Heart left ventricle (tissue), 16 donors: Measurements from ENCODE around the gene MLLT3. TPM values are rescaled to one million over a fixed set of nuclear protein-coding genes. Genes with fewer than 3 reads are reported as not detected.

Experiments used
- ATAC-seq, 4 donors: fragments of 200-7000 bp; cut with Tn5 transposase; one replicate each; pipeline ENCODE4 v1.9.1; 2020 to 2022; ENCODE audit warnings: moderate library complexity in 4 of 4, mild to moderate bottlenecking in 3 of 4, moderate number of reproducible peaks in 1 of 4
- DNase-seq, 5 donors: peaks; one replicate each; pipeline ENCODE4 v3.0.0-alpha.2; 2020
- H3K27ac ChIP-seq, 12 donors: fragments of 200-600 bp; sonication (generic) in 4 of 12; one replicate each; pipeline versions ENCODE4 v1.5.0 to v1.8.0; 2016 to 2022; ENCODE audit warnings: mild to moderate bottlenecking in 2 of 12
- H3K27me3 ChIP-seq, 9 donors: fragments of 200-600 bp; sonication (generic) in 2 of 9; one replicate each; pipeline versions ENCODE4 v1.5.1 to v1.8.0; 2016 to 2022; ENCODE audit warnings: mild to moderate bottlenecking in 3 of 9
- H3K36me3 ChIP-seq, 9 donors: fragments of 200-600 bp; sonication (generic) in 2 of 9; one replicate each; pipeline versions ENCODE4 v1.5.0 to v1.8.0; 2018 to 2022; ENCODE audit warnings: mild to moderate bottlenecking in 2 of 9
- H3K4me1 ChIP-seq, 12 donors: fragments of 200-600 bp; sonication (generic) in 4 of 12; one replicate each; pipeline versions ENCODE4 v1.5.0 to v1.8.0; 2016 to 2022; ENCODE audit warnings: mild to moderate bottlenecking in 3 of 12
- H3K4me3 ChIP-seq, 12 donors: fragments of 200-600 bp; sonication (generic) in 4 of 12; one replicate each; pipeline versions ENCODE4 v1.5.0 to v1.8.0; 2017 to 2022; ENCODE audit warnings: mild to moderate bottlenecking in 9 of 12, moderate library complexity in 4 of 12
- H3K9me3 ChIP-seq, 12 donors: fragments of 200-600 bp; sonication (generic) in 4 of 12; one replicate each; pipeline versions ENCODE4 v1.5.0 to v1.8.0; 2016 to 2022; ENCODE audit warnings: mild to moderate bottlenecking in 1 of 12
- CTCF ChIP-seq, 12 donors: fragments of 200-600 bp; sonication (generic) in 4 of 12; IDR thresholded peaks; one replicate each; pipeline versions ENCODE4 v1.5.0 to v1.8.0; 2018 to 2022; ENCODE audit warnings: antibody characterized with exemption in 12 of 12, mild to moderate bottlenecking in 5 of 12
- POLR2A ChIP-seq, 2 donors: fragments of 450-650 bp; IDR thresholded peaks; one replicate each; pipeline ENCODE4 v1.6.1; 2017; ENCODE audit warnings: antibody characterized with exemption in 2 of 2, mild to moderate bottlenecking in 2 of 2, moderate library complexity in 2 of 2
- WGBS, 4 donors: extraction: QIAGEN DNeasy Blood & Tissue Kit in 2 of 4; methylation state at CpG; one replicate each; pipeline versions ENCODE4 v1.1.5 to v1.1.7; 2013 to 2018; 5-methylcytosine and 5-hydroxymethylcytosine counted together
- intact Hi-C, 10 donors: fragments of 100-400 bp; cut with DNase I; formaldehyde crosslinking; loops; one replicate each; pipeline versions ENCODE4 v1.11.1 to v1.14.2; 2022
- polyA plus RNA-seq, 2 donors: library from polyadenylated mRNA; stranded (reverse); fragments of 200-250 nt; gene quantifications; one replicate each; pipeline ENCODE4 v1.2.3, GENCODE V29; 2013
- total RNA-seq, 9 donors: library from RNA; depleted of rRNA in 2 of 9; stranded (reverse); fragments of >200 nt in 2 of 9; fragmentation: NEBNext Ultra II Directional in 3 of 9; extraction: Animal tissue kit (Norgen Biotek cat#: 25700) in 3 of 9; gene quantifications; one replicate each; pipeline versions ENCODE4 v1.1.0 to v1.2.4, GENCODE V29; 2016 to 2023
- donor health status: ischemic (EF 13 %, LVEDD 7.1; RV severe dilation, severe dysfunction).
- donor health status: healthy with polysubstance abuse.
- donor health status: DM: no; HTN: yes; CAD: no.
- donor health status: DM: no; HTN: no; CAD: no.
- donor health status: ischemic (EF 25% LVEDD 6.9; RV normal size, moderate dysfunction).
- donor health status: ischemic (EF 25% LVEDD 5.7; RV mildly dilated, moderate dysfunction).
- donor health status: healthy.
- donor health status: DM: yes; HTN: yes; CAD: no.
- donor health status: ischemic (EF 35%, LVEDD 5.7; RV mildly dilated, moderate dysfunction).
- donor health status: nonischemic (EF 11% LVEDD 7.7; RV severe dilation, severe dysfunction).
- donor health status: DM: yes; HTN: yes; CAD: no.
- donor health status: PGD.
- donor health status: ischemic (EF 29% LVEDD 5.4; RV normal size, mild dysfunction).
- donor health status: nonischemic (EF 23%, LVEDD 6.1; RV moderate dilation, normal function).

MLLT3 gene
- total and polyA plus RNA-seq, 11 donors = 7.5 to 21.0 (median 15.3) TPM

DNA sequence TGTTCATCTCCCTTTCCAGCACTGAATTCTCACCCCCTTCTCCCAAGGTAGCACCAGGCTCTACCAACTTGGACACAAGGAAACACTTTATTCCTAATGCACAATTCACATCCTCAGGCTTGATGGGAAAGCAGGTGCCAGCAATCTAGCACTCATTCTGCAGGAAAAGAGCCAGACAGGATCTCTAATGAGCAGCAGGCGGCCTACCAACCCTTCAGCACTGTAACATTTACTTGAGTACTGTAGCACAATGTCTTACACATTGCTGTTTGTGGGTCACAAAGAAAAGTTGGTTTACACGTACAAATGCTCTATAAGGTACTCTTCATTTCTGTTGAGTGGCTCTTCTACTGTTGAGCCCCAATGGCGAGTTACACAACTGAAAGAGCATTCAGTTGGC lies 254.4 kb downstream of the MLLT3 start:
- no peak overlapping the region for H3K27ac ChIP-seq
- WGBS, 4 donors = 91 to 98% (median 97%) methylated on average over 3 of the region's 3 CpGs
- H3K4me1 ChIP-seq = peaks cover 0 to 4% (median 0%) of the 10 kb centered on the region in 12 donors
- no peak overlapping the region for H3K4me3 ChIP-seq
- peaks cover 0 to 8% (median 0%) of the 10 kb centered on the region in 9 donors for H3K36me3 ChIP-seq
- no peak for ATAC-seq
- intact Hi-C loops = loop anchor here in 2 of 10 donors (10.0 kb wide), 2 partner anchors 107 to 737 kb away; no protein-coding TSS in a partner anchor
- TF ChIP-seq CTCF (IDR thresholded peaks at IDR 0.05) = no peak
- TF ChIP-seq POLR2A (IDR thresholded peaks at IDR 0.05) = no peak
- no peak for DNase-seq
- no peaks in the 10 kb centered on the region for H3K27me3 ChIP-seq
- H3K9me3 ChIP-seq = no peaks in the 10 kb centered on the region

DNA sequence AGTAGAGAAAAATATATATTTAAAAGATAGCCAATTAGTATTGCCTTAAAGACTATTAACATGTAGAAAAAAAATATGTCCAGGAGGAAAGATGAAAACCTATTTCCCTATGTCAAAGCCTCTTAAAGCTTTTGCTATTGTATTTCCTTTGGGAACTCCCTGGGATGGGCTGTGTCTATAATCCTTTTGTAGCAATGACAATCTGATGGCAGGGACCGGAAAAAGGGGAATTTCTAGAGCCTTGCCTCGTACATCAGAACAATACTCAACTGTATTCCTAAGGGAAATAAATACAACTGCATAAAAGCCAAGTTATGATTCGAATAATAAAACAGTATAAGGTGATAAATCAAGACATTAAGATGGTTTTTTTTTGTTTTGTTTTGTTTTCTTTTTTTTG lies 257.3 kb downstream of the MLLT3 start:
- 55 to 67% (median 59%) methylated on average over 3 of the region's 3 CpGs for WGBS, 4 donors
- TF ChIP-seq POLR2A (IDR thresholded peaks at IDR 0.05) = no peak
- no peak for TF ChIP-seq CTCF (IDR thresholded peaks at IDR 0.05)
- DNase-seq (no peak), ATAC-seq (peak in 1 of 4 donors; percentile 55)
- H3K9me3 ChIP-seq = no peaks in the 10 kb centered on the region
- H3K4me1 ChIP-seq = peaks cover 0 to 4% (median 0%) of the 10 kb centered on the region in 12 donors
- no peaks in the 10 kb centered on the region for H3K27me3 ChIP-seq
- H3K36me3 ChIP-seq = peaks cover 0 to 36% (median 5%) of the 10 kb centered on the region in 9 donors
- no peak overlapping the region for H3K4me3 ChIP-seq
- intact Hi-C loops = loop anchor here in 3 of 10 donors (5.0 to 10.0 kb wide), 4 partner anchors 110 to 747 kb away; no protein-coding TSS in a partner anchor
- H3K27ac ChIP-seq = no peak overlapping the region

DNA sequence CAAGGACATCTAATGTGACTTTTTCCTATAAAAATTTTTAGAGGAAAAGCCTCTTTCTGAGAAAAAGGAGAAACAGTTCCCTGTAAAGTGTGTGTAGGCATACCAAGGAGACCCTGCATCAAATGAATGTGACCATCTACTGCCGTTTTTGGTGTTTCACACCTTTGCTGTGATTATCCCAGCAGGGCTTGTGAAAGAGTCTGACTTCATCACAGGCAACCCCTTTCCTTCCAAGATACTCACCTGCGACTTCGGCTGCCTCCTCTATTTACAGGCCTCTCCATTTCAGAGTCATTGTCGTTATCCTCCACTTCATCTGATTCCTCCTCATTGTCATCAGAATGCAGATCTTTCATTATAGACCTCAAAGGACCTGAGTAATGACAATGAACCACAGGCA lies 259.1 kb downstream of the MLLT3 start:
- Histone ChIP-seq H3K27me3 (no peaks in the 10 kb centered on the region), H3K9me3 (no peaks in the 10 kb centered on the region), H3K4me1 (peaks cover 0 to 3% (median 0%) of the 10 kb centered on the region in 12 donors), H3K27ac (no peak overlapping the region), H3K4me3 (no peak overlapping the region), H3K36me3 (peaks cover 0 to 37% (median 5%) of the 10 kb centered on the region in 9 donors)
- ATAC-seq = no peak
- WGBS, 4 donors = 90 to 91% (median 90%) methylated on average over 4 of the region's 4 CpGs
- no peak for DNase-seq
- no peak for TF ChIP-seq POLR2A (IDR thresholded peaks at IDR 0.05)
- no peak for TF ChIP-seq CTCF (IDR thresholded peaks at IDR 0.05)
- intact Hi-C loops = loop anchor here in 3 of 10 donors (5.0 to 10.0 kb wide), 4 partner anchors 112 to 749 kb away; no protein-coding TSS in a partner anchor

- ATAC-seq = no peak
- intact Hi-C loops = loop anchor here in 3 of 10 donors (5.0 to 10.0 kb wide), 4 partner anchors 113 to 750 kb away; no protein-coding TSS in a partner anchor
- TF ChIP-seq POLR2A (IDR thresholded peaks at IDR 0.05) = no peak
- TF ChIP-seq CTCF (IDR thresholded peaks at IDR 0.05) = no peak
- H3K27me3 ChIP-seq = no peaks in the 10 kb centered on the region
- WGBS, 4 donors = 91 to 94% (median 92%) methylated on average over 3 of the region's 3 CpGs
- H3K4me1 ChIP-seq = peaks cover 0 to 7% (median 3%) of the 10 kb centered on the region in 12 donors
- H3K9me3 ChIP-seq = no peaks in the 10 kb centered on the region
- H3K27ac ChIP-seq = no peak overlapping the region
- no peak for DNase-seq
- no peak overlapping the region for H3K4me3 ChIP-seq
- H3K36me3 ChIP-seq = peaks cover 0 to 37% (median 5%) of the 10 kb centered on the region in 9 donors
Measured at GRCh38 chr9:20361656-20362570, 260.4 kb downstream of the MLLT3 start.
